GM21576 (cell line): ENCODE measurements around the gene MSTN.
"Not testable (repeated sequence)": the region's sequence is repeated elsewhere in the genome, so short reads cannot be mapped to it uniquely, and the experiment has no call there.

Experiments
- ATAC-seq: cut with Tn5 transposase; IDR thresholded peaks from one replicate; pipeline ENCODE4 v1.9.1; 2021; ENCODE audit warnings: mild to moderate bottlenecking, moderate library complexity; ENCODE audit not compliant: unreplicated experiment

MSTN gene

DNA sequence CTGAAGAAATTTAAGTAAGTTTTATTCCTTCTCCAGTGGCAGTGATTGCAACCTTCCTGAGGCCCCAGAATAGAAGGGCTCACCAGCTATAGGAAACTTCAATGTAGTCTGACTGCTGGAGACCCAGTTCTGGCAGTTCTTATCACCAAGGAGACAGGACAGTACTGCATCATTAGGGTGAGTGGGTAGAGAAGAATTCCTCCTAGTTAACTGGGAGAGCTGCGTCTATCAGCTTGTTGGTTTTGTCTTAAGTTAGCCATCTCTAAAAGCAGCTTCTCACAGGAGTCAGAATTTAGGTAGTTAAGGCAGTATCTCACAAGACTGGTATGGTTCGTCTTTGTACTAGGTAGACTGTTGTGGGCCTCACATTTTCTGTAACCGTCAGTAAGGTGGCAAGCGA, 3.3 kb upstream of the MSTN start:
- ATAC-seq: no peak

DNA sequence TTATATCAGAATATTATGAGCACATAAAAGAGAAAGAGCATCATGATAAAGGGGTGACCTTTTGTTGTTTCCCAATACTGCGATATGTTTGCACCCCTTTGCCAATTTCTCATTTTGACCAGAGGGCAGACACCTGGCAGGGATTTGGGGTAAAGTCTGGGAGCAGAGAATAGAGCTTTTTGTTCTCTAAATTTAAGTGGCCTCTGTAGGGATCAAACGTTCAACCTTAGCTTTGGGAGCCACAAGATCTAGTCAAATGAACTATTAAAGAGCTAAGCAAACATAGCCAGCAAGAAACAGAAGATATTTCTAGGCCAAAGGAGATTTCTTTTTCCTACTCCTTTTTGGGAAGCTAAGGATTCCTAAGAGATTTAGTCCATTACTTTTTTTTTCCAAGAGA, 1.1 kb upstream of the MSTN start:
- ATAC-seq: no peak

GRCh38 chr2:190062053-190062452, 476 bp downstream of the MSTN start:
- ATAC-seq: no peak

DNA sequence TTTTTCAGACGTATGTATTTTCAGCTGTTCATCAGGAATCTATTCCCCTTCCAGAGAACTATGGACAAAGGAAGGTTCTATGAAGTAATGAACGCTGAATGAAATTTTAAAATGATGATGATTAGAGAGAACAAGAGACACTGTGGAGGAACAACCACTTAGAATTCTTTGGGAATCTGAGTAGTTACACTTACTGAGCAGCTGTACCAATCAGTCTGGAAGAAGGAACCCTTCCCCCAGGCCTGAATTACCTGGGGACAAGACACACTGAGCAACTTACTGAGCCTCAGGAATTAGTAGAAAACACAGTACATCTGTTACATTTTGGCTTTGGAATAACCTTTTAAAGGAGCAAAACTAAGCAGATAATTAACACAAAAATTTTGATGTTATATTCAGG, 1.9 kb downstream of the MSTN start:
- ATAC-seq: no peak

- ATAC-seq: no peak
Measured at GRCh38 chr2:190060019-190060418, 2.5 kb downstream of the MSTN start.

DNA sequence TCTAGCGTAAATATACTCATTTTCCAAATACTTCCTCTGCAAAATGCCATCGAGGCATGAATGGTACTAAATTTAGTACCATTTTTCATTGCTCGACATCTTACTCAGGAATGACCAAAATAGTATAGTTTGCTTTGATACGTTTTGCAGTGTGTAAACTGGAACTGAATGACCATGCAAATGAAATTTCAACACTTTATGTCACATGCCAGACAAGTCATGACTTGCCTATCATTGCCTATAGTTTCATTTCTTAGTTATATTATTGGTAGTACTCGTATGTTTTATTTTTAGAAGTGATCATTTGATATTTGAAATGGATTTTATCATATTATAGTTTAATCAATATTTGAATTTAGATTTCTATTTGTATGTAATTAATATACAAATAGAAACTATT, 9.1 kb downstream of the MSTN start:
- ATAC-seq: no peak

DNA sequence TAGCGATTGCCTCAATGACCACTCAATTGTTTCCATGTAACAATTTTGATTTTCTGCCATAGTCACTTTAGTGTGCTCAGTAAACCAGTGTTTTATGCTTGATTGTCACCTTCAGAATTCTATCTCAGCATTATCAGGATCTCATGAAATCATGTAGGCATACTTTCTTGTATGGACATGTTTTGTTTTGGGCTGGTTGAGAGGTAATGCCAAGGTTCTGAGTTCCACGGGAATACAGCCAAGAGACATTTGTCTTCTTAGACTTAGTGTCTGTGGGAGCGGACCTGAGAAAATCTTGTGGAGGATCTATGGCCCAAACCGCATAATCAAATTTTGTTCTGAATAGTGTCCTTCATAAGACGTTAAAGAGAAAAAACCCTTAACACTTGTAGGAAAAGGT, 10.2 kb downstream of the MSTN start:
- no peak for ATAC-seq

DNA sequence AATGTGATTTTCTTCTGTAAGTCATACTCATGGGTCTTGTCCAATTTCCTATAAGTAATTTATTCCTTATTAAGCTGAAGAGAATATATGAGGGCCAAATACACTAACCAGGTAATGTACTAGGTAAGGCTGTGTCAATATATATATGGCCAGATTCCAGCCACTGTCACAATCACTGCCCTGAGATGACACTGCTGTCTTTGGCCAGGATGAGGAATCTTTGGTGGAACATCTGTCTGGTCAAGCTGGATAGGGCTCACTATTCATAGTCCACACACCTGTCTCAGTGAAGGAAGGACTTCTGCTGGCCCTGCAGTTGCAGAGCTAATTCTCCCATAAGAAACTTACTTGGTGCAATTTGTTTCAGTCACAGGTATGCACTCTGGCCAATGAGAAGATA, 11.3 kb downstream of the MSTN start:
- ATAC-seq: no peak

DNA sequence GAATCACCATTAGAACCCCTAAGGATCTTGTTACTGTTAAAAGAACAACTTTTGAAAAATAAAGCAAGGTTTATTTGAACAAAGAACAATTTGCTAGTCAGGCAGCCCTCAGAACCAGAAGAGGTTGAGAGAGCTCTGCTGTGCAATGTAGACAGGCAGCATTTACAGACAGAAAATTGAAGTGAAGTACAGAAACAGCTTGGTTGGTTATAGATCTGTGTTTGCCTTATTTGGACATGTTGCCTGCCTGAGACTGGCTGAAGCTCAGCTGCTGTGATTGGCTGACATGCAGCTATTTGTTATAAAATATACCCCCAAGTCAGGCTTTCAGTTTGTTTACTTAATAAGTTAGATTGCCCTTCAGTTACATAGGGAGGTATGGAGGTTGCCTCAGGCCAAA, 12.5 kb downstream of the MSTN start:
- ATAC-seq: no peak

DNA sequence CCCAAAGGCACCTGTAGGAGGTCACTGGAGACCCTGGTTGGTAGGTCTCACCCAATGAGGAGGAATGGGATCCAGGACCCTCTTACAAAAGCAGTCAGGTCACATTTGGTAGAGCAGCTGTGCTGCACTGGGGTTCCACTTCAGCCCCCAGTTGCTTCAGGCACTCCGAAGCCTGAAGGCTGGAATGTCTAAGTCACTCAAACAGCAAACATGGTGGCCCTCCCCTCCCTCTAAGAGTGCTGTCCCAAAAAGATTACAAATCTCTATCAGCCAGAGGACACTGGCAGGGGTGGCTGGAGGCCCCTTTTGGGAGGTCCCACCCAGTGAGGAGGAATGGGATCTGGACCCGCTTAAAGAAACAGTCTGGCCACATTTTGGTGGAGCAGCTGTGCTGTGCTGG, 17.7 kb downstream of the MSTN start:
- ATAC-seq: no peak

DNA sequence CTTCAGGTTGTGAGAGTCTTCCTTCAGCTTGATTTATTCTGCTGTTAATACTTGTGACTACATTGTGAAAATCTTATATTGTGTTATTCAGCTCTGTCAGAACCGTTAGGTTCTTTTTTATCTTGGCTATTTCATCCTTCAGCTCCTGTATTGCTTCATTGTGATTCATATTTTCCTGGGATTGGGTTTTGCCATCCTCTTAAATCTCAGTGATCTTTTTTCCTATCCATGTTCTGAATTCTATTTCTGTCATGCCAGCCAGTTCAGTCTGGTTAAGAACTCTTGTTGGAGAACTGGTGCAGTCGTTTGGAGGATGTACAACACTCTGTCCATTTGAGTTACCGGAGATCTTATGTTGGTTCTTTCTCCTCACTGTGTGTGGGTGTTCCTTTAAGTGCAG, 19.1 kb downstream of the MSTN start:
- ATAC-seq: no peak

GRCh38 chr2:190036071-190036470, 26.5 kb downstream of the MSTN start:
- no peak for ATAC-seq

DNA sequence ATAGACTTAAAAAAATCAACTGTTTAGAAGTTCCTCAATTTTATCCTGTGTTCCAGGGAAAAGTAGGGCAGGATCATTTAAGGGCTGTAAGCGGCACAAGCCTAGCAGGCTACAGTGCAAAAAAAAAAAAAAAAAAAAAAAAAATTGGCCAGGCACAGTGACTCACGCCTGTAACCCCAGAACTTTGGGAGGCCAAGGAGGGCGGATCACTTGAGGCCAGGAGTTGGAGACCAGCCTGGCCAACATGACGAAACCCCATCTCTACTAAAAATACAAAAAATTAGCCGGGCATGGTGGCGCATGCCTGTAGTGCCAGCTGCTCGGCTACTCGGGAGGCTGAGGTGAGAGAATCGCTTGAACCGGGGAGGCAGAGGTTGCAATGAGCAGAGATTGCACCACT, 28.1 kb downstream of the MSTN start:
- ATAC-seq: not testable (repeated sequence)

- no peak for ATAC-seq
Measured at GRCh38 chr2:190031969-190032618, 30.4 kb downstream of the MSTN start.

GRCh38 chr2:190023860-190024259, 38.7 kb downstream of the MSTN start:
- ATAC-seq: peak; percentile 65

GRCh38 chr2:190020720-190021119, 41.8 kb downstream of the MSTN start:
- ATAC-seq: no peak

DNA sequence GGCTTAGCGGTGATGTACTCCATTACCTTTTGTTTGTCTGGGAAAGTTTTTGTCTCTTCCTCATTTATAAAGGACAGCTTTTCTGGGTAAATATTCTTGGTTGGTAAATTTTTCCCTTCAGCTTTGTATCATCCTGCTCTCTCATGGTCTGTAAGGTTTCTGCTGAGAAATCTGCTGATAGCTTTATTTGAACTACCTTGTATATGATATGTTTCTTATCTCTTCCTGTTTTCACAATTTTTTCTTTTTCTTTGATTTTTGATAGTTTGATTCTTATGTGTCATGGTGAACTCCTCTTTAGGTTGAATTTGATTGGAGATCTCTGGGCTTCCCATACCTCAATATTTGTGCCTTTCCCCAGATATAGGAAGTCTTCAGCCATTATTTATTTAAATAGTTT, 44.7 kb downstream of the MSTN start:
- ATAC-seq: no peak

GRCh38 chr2:190015969-190016368, 46.6 kb downstream of the MSTN start:
- ATAC-seq: not testable (repeated sequence)
